Activated CD8-positive, alpha-beta memory T cell treated with anti-CD3 and anti-CD28 coated beads, Interleukin-2, amount 50 U/mL, for 48 hours (primary cell): ENCODE data around the gene DUSP9.

ENCODE experiments used
- DNase-seq: peaks from one replicate; pipeline ENCODE4 v3.0.0-alpha.2; 2020

Gene DUSP9

GRCh38 chrX:153649178-153649914 is 2.3 kb downstream of the DUSP9 start:
- DNase-seq, result peak; percentile 59

- no peak for DNase-seq
These were observed 3.1 kb downstream of the DUSP9 start for GRCh38 chrX:153649915-153650782.

DNA sequence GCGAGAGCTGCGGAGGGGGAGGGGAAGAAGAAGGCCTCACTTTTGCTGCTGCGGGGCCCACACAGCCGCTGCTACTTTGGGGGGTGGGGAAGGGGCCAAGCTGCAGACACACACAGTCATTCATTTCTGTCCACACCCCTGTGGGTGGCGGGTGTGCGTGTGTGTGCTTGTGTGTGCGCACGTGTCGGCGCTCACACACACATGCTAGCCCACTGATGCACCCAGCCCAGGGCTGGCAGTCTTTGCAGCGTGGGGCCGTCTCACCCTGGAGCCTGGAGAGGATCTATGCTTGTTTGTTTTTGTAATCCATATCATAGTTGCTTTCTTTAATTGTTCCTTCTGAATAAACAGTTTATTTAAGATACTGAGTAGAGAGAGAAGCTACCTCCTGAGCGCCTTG is 4.0 kb downstream of the DUSP9 start:
- DNase-seq, result no peak

DNA sequence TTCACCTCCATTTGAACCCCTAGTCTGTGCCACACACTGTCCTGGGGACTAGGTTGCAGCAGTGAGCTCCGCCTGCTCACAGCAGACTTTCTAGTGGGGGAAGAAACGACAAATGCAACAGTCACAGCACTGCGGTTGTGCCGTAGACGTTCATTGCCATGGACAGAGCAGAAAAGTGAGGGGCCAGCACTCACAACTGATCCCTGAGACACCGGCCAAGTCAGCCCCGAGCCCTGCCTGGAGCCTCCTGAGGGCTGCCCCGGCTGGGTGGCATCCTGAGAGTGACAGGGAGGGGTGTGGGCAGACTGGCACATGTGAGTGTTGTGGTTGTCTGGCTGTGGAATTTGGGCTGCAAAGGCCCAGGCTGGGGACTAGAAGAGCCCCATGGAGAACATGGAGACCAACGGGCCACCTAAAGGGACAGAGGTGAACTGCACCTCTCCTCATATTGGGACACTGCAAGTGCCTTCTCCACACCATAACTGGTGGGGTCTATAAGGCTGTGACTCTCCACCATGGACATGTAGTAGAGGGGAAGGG is 4.6 kb downstream of the DUSP9 start:
- DNase-seq, result peak; percentile 43

GRCh38 chrX:153653556-153653955 is 6.6 kb downstream of the DUSP9 start:
- no peak for DNase-seq

- DNase-seq, result no peak
These were observed 10.2 kb downstream of the DUSP9 start for GRCh38 chrX:153657161-153657560.

GRCh38 chrX:153659268-153659667 is 12.3 kb downstream of the DUSP9 start:
- DNase-seq, result no peak

DNA sequence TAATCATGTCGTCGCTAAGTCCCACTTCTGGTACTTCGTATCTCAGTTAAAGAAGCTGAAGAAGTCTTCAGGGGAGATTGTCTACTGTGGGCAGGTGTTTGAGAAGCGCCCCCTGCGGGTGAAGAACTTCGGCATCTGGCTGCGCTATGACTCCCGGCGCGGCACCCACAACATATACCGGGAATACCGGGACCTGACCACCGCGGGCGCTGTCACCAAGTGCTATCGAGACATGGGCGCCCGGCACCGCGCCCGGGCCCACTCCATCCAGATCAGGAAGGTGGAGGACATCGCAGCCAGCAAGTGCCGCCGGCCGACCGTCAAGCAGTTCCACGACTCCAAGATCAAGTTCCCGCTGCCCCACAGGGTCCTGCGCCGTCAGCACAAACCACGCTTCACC is 15.3 kb downstream of the DUSP9 start:
- peak; percentile 72 for DNase-seq

- no peak for DNase-seq
These were observed 18.8 kb downstream of the DUSP9 start for GRCh38 chrX:153665726-153666306.

GRCh38 chrX:153667281-153667955 is 20.4 kb downstream of the DUSP9 start:
- DNase-seq, result no peak

GRCh38 chrX:153667956-153668396 is 21.0 kb downstream of the DUSP9 start:
- peak; percentile 92 for DNase-seq

- DNase-seq, result no peak
These were observed 21.6 kb downstream of the DUSP9 start for GRCh38 chrX:153668423-153669173.

GRCh38 chrX:153669174-153669890 is 22.3 kb downstream of the DUSP9 start:
- DNase-seq, result peak; percentile 83

- no peak for DNase-seq
These were observed 23.1 kb downstream of the DUSP9 start for GRCh38 chrX:153669901-153670731.

DNA sequence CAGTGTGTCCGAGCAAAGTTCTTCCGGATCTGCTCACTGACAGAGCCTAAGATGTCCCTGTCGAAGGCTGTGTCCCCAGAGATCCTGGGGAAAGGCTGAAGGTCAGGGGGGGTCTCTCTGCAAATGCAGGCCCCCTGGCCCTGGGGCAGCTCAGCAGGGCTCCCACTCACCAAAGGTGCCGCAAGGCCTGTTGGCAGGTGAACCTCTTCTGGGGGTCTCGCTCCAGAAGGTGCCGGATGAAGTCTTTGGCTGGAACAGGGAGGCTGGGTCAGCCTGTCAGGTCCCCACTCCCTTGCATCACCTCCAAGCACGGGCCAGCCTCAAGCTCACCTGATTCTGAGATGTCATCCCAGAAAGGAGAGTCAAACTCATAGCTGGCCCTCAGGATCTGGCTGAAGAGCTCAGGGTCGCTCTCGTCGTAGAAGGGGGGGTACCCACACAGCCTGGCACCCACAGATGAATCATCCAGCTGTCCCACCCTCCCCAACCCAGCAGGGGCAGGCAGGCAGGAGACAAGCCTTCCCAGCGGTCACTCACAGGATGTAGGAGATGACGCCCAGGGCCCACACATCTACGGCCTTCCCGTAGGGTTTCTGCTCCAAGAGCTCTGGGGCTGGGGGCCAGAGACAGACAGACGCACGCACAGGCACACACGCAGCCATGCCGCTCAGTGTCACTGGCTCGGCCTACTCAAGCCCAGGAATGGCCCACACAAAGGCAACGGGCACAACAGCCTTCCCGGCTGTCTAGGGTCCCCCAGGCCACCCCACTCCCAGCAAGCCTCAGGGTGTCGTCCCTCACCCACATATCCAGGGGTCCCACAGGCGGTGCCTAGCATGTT is 24.0 kb downstream of the DUSP9 start:
- DNase-seq, result no peak

- no peak for DNase-seq
These were observed 24.9 kb downstream of the DUSP9 start for GRCh38 chrX:153671589-153672530.

GRCh38 chrX:153672531-153673427 is 25.8 kb downstream of the DUSP9 start:
- no peak for DNase-seq
